ENCODE results near the gene ZC3H18.

The ZC3H18 gene

DNA sequence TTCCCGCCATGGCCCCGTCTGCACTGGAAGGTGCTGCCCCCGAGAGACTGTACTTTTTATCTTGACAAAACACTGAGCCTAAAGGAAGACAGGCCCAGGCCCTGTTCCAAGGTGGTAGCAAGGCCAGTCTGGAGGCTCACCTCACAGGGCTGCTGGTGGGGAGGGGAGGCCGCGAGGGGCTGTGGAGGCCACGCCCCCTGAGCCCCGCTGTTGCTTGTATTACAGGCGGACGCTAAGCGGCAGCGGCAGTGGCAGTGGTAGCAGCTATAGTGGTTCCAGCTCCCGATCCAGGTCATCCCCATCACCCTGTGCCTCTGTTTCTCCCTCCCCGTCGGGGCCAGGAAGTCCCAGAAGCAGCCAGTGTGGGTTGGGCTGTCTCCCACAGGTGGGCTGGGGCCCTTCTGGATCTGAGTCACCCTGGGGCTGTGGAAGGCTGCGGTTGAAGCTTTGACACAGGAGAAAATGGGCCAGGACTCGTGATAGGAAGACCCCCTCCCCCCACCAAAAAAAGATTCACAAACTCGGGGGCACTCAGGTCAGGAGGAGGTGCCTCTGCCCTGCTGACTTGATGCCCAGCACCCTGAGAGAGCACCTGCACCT lies 54.9 kb downstream of the ZC3H18 start:
- DNase-seq (ENCODE audit: low read depth), result no peak
- no peak overlapping the region for H3K4me3 ChIP-seq (ENCODE audit: low read length)
- TF ChIP-seq CTCF (conservative IDR thresholded peaks at IDR 0.05; ENCODE audit: low read length), result no peak

DNA sequence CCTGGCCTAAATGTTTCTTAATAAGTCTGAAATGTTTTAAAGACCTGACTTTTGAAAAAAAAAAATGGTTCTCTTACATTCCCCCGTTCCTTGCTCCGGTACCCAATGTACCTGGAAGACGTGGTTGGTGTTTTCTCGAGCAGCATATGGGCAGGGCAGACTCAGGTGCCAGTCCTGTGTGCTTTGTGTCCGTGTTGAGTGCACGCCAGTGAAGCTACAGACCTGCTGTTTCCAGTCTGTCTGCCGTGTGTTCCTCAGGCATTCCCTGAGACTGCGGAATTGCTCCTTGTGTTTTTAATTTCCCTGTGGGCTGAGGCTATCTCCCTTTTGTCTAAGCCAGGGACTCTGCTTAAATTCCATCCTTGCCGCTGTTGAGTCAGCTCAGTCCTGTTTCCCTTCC lies 56.4 kb downstream of the ZC3H18 start:
- TF ChIP-seq CTCF (conservative IDR thresholded peaks at IDR 0.05; ENCODE audit: low read length), result no peak
- DNase-seq (ENCODE audit: low read depth), result no peak
- no peak overlapping the region for H3K4me3 ChIP-seq (ENCODE audit: low read length)

DNA sequence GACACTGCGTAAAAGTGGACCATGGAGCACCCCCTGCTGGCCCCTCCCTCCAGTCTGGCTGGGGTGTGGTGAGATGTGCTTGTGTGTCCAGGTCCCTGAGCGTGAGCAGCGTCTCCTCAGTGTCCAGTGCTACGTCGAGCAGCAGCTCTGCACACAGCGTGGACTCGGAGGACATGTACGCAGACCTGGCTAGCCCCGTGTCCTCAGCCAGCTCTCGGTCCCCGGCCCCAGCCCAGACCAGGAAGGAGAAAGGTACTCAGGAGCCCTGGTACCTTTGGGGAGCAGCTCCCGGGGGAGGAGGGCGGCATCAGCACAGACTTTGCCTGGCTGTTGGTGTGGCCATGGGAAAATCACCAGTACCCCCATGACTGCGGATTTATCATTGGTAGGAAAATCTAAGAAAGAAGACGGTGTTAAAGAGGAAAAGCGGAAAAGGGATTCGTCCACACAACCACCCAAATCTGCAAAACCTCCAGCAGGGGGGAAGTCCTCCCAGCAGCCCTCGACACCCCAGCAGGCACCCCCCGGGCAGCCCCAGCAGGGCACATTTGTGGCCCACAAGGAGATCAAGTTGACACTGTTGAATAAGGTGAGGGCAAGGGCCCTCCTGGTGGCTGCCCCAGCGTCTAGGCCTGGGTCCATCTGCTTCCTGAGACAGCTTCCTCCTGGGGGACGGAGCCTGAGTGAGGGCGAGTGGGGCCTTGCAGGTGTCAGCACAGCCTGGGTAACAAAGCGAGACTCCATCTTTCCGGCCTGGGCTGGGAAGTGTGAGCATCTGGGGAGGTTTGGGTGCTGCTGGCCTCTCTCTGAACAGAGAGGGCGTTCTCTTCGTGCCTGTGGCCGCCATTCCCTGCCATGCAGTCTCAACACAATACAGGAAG lies 57.6 kb downstream of the ZC3H18 start:
- H3K4me3 ChIP-seq (ENCODE audit: low read length), result no peak overlapping the region
- no peak for TF ChIP-seq CTCF (conservative IDR thresholded peaks at IDR 0.05; ENCODE audit: low read length)
- no peak for DNase-seq (ENCODE audit: low read depth)

DNA sequence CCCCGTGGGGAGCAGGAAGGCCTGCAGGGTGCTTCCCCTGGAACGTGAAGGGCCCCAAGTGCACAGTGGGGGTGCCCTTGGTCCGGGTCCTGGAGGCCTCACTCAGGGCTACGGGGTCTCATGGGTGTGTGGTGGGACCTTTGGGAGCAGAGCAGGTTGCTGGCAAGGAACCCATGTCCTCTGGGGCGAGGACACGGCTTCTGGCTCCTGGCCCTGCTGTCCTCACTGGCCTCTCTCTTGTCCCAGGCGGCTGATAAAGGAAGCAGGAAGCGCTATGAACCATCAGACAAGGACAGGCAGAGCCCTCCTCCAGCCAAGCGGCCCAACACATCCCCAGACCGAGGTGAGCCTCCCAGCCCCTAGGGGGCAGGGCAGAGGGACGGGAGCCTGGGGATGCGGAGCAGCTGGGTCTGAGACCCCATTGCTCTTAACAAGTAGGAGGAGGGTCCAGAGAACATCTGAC lies 58.3 kb downstream of the ZC3H18 start:
- no peak for DNase-seq (ENCODE audit: low read depth)
- no peak overlapping the region for H3K4me3 ChIP-seq (ENCODE audit: low read length)
- TF ChIP-seq CTCF (conservative IDR thresholded peaks at IDR 0.05; ENCODE audit: low read length), result 0 out of 2 replicates have a peak, but pooled peaks have one; percentile 14

DNA sequence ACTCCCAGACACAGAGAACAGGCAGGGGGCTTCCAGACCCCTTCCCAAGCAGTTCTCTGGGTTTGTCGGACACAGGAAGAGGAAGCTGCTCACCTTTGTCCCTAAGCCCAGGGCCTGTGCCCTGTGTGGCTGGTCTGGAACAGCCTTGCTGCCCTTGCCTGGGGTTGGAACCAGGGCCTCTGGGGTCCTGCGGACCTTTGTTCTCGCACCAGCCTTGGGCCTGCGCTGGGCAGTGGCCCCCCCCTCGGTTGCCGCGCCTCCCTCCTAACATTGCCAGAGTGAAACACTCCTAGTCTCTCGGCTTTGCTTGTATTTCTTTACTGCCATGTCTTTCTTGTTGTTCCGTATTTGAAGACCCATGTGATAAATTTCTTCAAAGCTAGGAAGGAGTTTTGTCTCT lies 59.6 kb downstream of the ZC3H18 start:
- DNase-seq (ENCODE audit: low read depth), result no peak
- no peak overlapping the region for H3K4me3 ChIP-seq (ENCODE audit: low read length)
- no peak for TF ChIP-seq CTCF (conservative IDR thresholded peaks at IDR 0.05; ENCODE audit: low read length)

DNA sequence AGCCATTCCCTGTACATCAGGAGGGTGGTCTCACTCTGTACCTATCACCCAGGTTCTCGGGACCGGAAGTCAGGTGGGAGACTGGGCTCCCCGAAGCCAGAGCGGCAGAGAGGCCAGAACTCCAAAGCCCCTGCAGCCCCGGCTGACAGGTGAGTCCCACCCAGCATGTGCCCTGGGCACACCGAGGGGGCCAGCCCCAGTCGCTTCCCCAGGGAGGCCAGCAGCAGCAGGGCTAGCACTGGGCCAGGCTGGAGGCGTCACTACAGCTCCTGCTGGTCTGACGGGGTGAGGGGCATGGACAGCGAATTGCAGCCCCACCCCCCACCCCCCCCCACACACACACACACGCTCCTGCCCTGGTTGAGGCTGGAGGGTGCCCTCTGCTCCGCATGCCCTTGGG lies 60.2 kb downstream of the ZC3H18 start:
- H3K4me3 ChIP-seq (ENCODE audit: low read length), result no peak overlapping the region
- no peak for DNase-seq (ENCODE audit: low read depth)

More for the DNA sequence above, 60.2 kb downstream of the ZC3H18 start:
- TF ChIP-seq CTCF (conservative IDR thresholded peaks at IDR 0.05; ENCODE audit: low read length), result no peak
